Lung (tissue), 12 donors: Measurements from ENCODE around the gene CLK3. TPM values are rescaled to one million over a fixed set of nuclear protein-coding genes. Genes with fewer than 3 reads are reported as not detected.
A peak's percentile ranks its signal among the peaks of the same experiment; 100 is the strongest.

Source experiments
- ATAC-seq: fragments of 200-7000 bp; cut with Tn5 transposase; one replicate; pipeline ENCODE4 v1.9.1; 2020; ENCODE audit warnings: moderate number of reproducible peaks; ENCODE audit not compliant: insufficient read depth, low FRiP score
- DNase-seq, 3 donors: peaks; one replicate each; pipeline ENCODE4 v3.0.0-alpha.2; 2013 to 2017
- H3K27ac ChIP-seq, 2 donors: one replicate each; pipeline ENCODE4 v1.5.1; 2013; ENCODE audit warnings: mild to moderate bottlenecking in 2 of 2, moderate library complexity in 2 of 2, control low read depth in 1 of 2, inconsistent platforms in 1 of 2, low read depth in 1 of 2, low read length in 1 of 2
- H3K27me3 ChIP-seq, 3 donors: one replicate each; pipeline ENCODE4 v1.5.1; 2013; ENCODE audit warnings: low read length in 2 of 3; ENCODE audit not compliant: control insufficient read depth in 3 of 3, insufficient read depth in 3 of 3
- H3K36me3 ChIP-seq, 4 donors: one replicate each; pipeline ENCODE4 v1.5.1; 2013; ENCODE audit warnings: low read length in 4 of 4, mild to moderate bottlenecking in 1 of 4, moderate library complexity in 1 of 4; ENCODE audit not compliant: control insufficient read depth in 4 of 4, insufficient read depth in 4 of 4
- H3K4me1 ChIP-seq, 5 donors: one replicate each; pipeline ENCODE4 v1.5.1; 2013; ENCODE audit warnings: low read length in 5 of 5, mild to moderate bottlenecking in 2 of 5, moderate library complexity in 1 of 5; ENCODE audit not compliant: control insufficient read depth in 5 of 5, insufficient read depth in 5 of 5
- H3K4me3 ChIP-seq: one replicate; pipeline ENCODE4 v1.5.1; 2013; ENCODE audit warnings: mild to moderate bottlenecking, control low read depth, moderate library complexity
- H3K9ac ChIP-seq, 2 donors: one replicate each; pipeline ENCODE4 v1.5.1; 2013; ENCODE audit warnings: low read length in 2 of 2, control low read depth in 1 of 2; ENCODE audit not compliant: insufficient read depth in 1 of 2
- H3K9me3 ChIP-seq, 4 donors: one replicate each; pipeline ENCODE4 v1.5.1; 2013; ENCODE audit warnings: low read length in 3 of 4, mild to moderate bottlenecking in 1 of 4, moderate library complexity in 1 of 4; ENCODE audit not compliant: control insufficient read depth in 4 of 4, insufficient read depth in 3 of 4
- CTCF ChIP-seq: IDR thresholded peaks from 2 replicates; pipeline ENCODE4 v1.5.1; 2012; ENCODE audit warnings: mild to moderate bottlenecking; ENCODE audit errors: control extremely low read depth, extremely low read depth
- WGBS, 2 donors: extraction: QIAGEN DNeasy Blood & Tissue Kit; methylation state at CpG; one replicate each; pipeline ENCODE4 v1.1.7; 2013; 5-methylcytosine and 5-hydroxymethylcytosine counted together
- polyA plus RNA-seq, 2 donors: library from polyadenylated mRNA; stranded (reverse); fragments of 200-250 nt; gene quantifications; one replicate each; pipeline ENCODE4 v1.2.1, GENCODE V29; 2013
- total RNA-seq, 2 donors: library from RNA; depleted of rRNA in 1 of 2; stranded (reverse); fragments of >200 nt in 1 of 2; gene quantifications; one replicate each; pipeline ENCODE4 v1.2.1, GENCODE V29; 2014 to 2021
- donor health status: control.
- donor health status: control.
- donor health status: Bipolar disorder and iron deficiency.
- donor health status: healthy.
- donor health status: DM: yes; HTN: yes; CAD: no.

Gene CLK3
- total and polyA plus RNA-seq, 4 donors: 56.1 to 70.4 (median 64.6) TPM

GRCh38 chr15:74613953-74614743 is 1.5 kb upstream of the CLK3 start:
- Histone ChIP-seq H3K4me1 (peaks cover 10 to 43% (median 21%) of the 10 kb centered on the region in 5 donors), H3K4me3 (peak overlapping the region; percentile 94), H3K27me3 (no peaks in the 10 kb centered on the region), H3K27ac (peak overlapping the region; percentile 96 to 98), H3K36me3 (peaks cover 0 to 9% (median 3%) of the 10 kb centered on the region in 4 donors), H3K9ac (peak overlapping the region in 1 of 2 donors; percentile 39), H3K9me3 (no peaks in the 10 kb centered on the region)
- no peak for TF ChIP-seq CTCF
- WGBS, 2 donors: 33 to 38% methylated on average over 38 of the region's 38 CpGs
- no peak for ATAC-seq
- peak in 1 of 3 donors; percentile 86 for DNase-seq

- DNase-seq (peak in 2 of 3 donors; percentile 89 to 92), ATAC-seq (peak; percentile 82)
- H3K36me3 ChIP-seq: peaks cover 0 to 16% (median 8%) of the 10 kb centered on the region in 4 donors
- 0 to 1% methylated on average over 76 of the region's 76 CpGs for WGBS, 2 donors
- no peaks in the 10 kb centered on the region for H3K9me3 ChIP-seq
- peak overlapping the region; percentile 94 for H3K4me3 ChIP-seq
- H3K4me1 ChIP-seq: peaks cover 10 to 38% (median 18%) of the 10 kb centered on the region in 5 donors
- H3K27me3 ChIP-seq: no peaks in the 10 kb centered on the region
- H3K9ac ChIP-seq: peak overlapping the region; percentile 76 to 80
- no peak for TF ChIP-seq CTCF
- peak overlapping the region; percentile 96 to 98 for H3K27ac ChIP-seq
Measured at GRCh38 chr15:74614744-74615507, 710 bp upstream of the CLK3 start.

- no peak for ATAC-seq
- Histone ChIP-seq H3K4me3 (peak overlapping the region; percentile 94), H3K36me3 (peaks cover 5 to 30% (median 23%) of the 10 kb centered on the region in 4 donors), H3K9ac (peak overlapping the region; percentile 81 to 99), H3K4me1 (peaks cover 10 to 25% (median 12%) of the 10 kb centered on the region in 5 donors), H3K27ac (peak overlapping the region; percentile 96 to 98), H3K9me3 (no peaks in the 10 kb centered on the region), H3K27me3 (no peaks in the 10 kb centered on the region)
- DNase-seq: peak; percentile 53 to 65 (median 63)
- TF ChIP-seq CTCF: no peak
- 1% methylated on average over 18 of the region's 18 CpGs for WGBS, 2 donors
Measured at GRCh38 chr15:74616366-74616939, 817 bp downstream of the CLK3 start.
